Inflammatory macrophage treated with lipopolysaccharide for 4 hours (primary cell): ENCODE measurements around the gene ST8SIA5.
A peak's percentile ranks its signal among the peaks of the same experiment; 100 is the strongest.

Experiments
- DNase-seq: peaks from one replicate; pipeline ENCODE4 v3.0.0-alpha.2; 2020

ST8SIA5 gene

DNA sequence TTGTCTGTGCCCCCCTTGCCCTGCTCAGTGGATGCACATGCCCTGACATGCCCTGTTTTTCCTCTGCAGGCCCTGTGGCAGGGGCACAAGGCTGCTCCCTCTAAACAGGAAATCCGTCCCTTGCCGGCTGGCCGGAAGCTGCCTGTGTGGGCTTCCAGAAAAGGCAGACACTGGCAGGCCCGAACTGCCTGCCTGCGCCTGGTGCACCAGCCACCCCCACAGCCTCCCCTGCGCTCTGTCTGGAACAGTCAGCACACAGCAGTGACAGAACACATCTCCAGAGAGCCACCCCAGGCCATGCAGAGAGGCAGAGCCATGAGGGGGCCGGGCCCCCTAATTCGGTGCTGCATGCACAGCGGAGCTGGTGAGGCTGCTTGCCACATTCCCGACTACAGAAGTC, 133.3 kb downstream of the ST8SIA5 start:
- no peak for DNase-seq

GRCh38 chr18:46622999-46623398, 133.9 kb downstream of the ST8SIA5 start:
- peak; percentile 18 for DNase-seq

DNA sequence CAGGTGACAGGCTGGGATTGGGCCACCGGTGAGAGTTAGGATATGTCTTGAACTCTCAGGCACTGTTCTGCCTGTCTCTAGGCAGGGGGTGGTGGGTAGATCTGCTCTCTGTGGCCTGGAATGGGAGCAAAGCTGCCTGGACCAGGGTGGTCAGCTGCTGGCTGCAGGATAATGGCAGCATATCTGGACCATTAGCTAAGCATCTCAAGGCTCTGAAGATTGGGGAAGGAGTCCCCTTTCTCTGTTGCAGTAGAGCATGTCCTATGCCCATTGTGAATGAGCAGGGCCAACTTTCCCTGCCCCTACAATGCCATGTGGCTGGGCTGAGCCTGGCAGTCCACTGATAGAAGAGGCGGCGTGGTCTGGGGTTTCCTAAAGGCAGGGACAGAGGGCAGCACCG, 134.4 kb downstream of the ST8SIA5 start:
- no peak for DNase-seq

DNA sequence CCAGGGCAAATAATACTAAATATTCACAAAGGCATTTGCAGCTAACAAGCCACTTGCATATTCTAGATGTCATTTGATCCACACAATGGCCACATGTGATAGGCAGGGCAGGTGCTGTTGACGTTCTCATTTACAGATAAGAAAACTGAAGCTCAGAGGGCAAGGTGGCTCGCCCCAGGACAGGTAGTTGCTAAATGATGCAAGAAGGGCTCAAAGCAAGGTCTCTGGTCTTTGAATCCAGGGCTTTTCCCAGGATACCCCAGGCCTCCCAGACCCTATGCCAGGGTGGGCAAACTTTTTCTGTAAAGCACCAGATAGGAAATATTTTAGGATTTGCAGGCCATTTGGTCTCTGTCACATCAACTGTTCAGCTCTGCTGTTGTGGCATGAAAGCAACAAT, 135.0 kb downstream of the ST8SIA5 start:
- DNase-seq, result no peak

GRCh38 chr18:46621111-46621766, 135.6 kb downstream of the ST8SIA5 start:
- DNase-seq, result no peak

DNA sequence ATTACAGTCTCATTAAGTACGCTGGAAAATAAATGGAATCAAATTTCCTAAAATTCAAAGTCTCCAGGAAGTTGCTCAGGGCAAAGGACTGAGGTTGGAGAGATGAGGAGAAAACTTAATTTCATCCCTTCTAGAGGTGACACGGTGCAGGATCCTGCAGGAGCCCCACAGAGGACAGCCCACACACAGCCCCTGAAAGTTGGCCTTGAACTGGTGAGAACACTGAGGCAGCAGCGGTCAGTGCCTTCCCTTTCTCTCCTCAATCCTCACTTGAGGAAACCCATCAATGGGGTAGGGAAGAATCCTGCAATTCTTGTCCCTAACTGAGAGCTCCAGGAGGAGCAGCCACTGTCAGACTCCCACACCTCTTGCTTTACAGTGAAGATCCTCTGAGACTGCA, 137.3 kb downstream of the ST8SIA5 start:
- no peak for DNase-seq
